ENCODE measurements around the gene POU2F2.

POU2F2 gene

DNA sequence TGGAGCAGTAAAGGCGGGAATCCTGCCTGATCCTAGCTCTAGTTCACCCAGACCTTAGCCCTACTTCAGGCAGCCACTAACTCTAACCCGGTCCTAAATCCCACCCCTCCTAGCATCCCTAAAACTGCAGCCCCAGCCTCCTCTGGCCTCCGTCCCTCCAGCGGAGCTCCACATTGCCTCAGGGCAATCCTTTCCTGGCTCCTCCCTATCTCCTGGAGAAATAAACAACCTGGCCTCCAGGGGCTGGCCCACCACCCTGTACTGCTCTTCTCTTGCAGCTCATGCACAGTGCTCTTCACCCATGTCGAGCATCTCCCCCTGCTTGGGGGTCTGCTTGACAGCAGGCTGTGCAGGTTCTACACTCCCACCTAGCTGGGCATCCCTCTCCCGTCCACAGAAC is 6.7 kb downstream of the POU2F2 start:
- Histone ChIP-seq H3K9ac (ENCODE audit: low read length) (no peak overlapping the region), H4K20me1 (ENCODE audit: low read depth, low read length) (no peaks in the 10 kb centered on the region), H3K4me3 (ENCODE audit: insufficient read depth, low read length, poor library complexity, severe bottlenecking) (no peak overlapping the region), H2AFZ (ENCODE audit: low read depth, low read length, severe bottlenecking) (no peak overlapping the region), H3K27me3 (ENCODE audit: low read length) (no peaks in the 10 kb centered on the region), H3K27ac (ENCODE audit: low read depth, low read length) (peak overlapping the region; percentile 96), H3K79me2 (ENCODE audit: insufficient read depth, low read length) (peaks cover 81% of the 10 kb centered on the region), H3F3A (ENCODE audit: insufficient read depth) (peaks cover 65% of the 10 kb centered on the region), H3K9me3 (ENCODE audit: insufficient read depth, low read length) (no peaks in the 10 kb centered on the region), H3K36me3 (ENCODE audit: low read length) (peaks cover 9% of the 10 kb centered on the region; the same call in 1 of the 2 replicates), H3K9me2 (replicated peaks; ENCODE audit: insufficient read depth, low read length) (no peaks in the 10 kb centered on the region), H3K4me2 (ENCODE audit: low read depth, low read length, poor library complexity, severe bottlenecking) (peak overlapping the region; percentile 49)
- no peak for TF ChIP-seq EZH2phosphoT487 (conservative IDR thresholded peaks at IDR 0.05; ENCODE audit: low read length)
- TF ChIP-seq, protein P1, sequence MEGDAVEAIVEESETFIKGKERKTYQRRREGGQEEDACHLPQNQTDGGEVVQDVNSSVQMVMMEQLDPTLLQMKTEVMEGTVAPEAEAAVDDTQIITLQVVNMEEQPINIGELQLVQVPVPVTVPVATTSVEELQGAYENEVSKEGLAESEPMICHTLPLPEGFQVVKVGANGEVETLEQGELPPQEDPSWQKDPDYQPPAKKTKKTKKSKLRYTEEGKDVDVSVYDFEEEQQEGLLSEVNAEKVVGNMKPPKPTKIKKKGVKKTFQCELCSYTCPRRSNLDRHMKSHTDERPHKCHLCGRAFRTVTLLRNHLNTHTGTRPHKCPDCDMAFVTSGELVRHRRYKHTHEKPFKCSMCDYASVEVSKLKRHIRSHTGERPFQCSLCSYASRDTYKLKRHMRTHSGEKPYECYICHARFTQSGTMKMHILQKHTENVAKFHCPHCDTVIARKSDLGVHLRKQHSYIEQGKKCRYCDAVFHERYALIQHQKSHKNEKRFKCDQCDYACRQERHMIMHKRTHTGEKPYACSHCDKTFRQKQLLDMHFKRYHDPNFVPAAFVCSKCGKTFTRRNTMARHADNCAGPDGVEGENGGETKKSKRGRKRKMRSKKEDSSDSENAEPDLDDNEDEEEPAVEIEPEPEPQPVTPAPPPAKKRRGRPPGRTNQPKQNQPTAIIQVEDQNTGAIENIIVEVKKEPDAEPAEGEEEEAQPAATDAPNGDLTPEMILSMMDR (IDR thresholded peaks at IDR 0.05; ENCODE audit: insufficient read depth, low read length, poor library complexity, severe bottlenecking), result no peak

DNA sequence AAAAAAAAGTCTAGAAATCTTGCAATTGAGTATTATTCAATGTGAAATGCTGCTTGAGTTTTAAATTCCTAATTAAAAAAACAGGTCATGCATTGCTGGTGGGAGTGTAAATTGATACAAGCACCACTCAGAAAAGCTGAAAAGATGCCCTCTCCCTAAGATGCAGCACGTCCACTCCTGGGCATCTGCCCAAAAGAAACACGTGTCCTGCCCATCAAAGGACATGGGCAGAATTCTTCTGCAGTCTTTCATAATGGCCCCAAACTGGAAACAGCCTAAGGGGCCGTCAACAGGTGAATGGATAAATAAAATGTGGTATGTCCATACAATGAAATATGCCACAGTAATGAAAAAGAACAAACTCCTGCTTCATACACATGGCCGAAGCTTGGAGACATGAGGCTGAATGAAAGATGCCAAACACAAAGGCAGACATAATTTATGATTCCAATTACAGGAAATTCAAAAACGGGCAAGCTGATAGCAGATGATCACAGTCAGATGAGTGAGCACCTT is 7.8 kb downstream of the POU2F2 start:
- Histone ChIP-seq H3K9ac (ENCODE audit: low read length) (no peak overlapping the region), H4K20me1 (ENCODE audit: low read depth, low read length) (no peaks in the 10 kb centered on the region), H3K4me3 (ENCODE audit: insufficient read depth, low read length, poor library complexity, severe bottlenecking) (no peak overlapping the region), H3K4me2 (ENCODE audit: low read depth, low read length, poor library complexity, severe bottlenecking) (peak overlapping the region; percentile 49), H3K36me3 (ENCODE audit: low read length) (peaks cover 10% of the 10 kb centered on the region; the same call in 1 of the 2 replicates), H2AFZ (ENCODE audit: low read depth, low read length, severe bottlenecking) (no peak overlapping the region), H3K27ac (ENCODE audit: low read depth, low read length) (peak overlapping the region; percentile 96), H3F3A (ENCODE audit: insufficient read depth) (peaks cover 66% of the 10 kb centered on the region), H3K9me2 (replicated peaks; ENCODE audit: insufficient read depth, low read length) (no peaks in the 10 kb centered on the region), H3K9me3 (ENCODE audit: insufficient read depth, low read length) (no peaks in the 10 kb centered on the region), H3K27me3 (ENCODE audit: low read length) (no peaks in the 10 kb centered on the region), H3K79me2 (ENCODE audit: insufficient read depth, low read length) (peaks cover 71% of the 10 kb centered on the region)
- TF ChIP-seq, protein P1 (IDR thresholded peaks at IDR 0.05; ENCODE audit: insufficient read depth, low read length, poor library complexity, severe bottlenecking), result no peak
- TF ChIP-seq EZH2phosphoT487 (conservative IDR thresholded peaks at IDR 0.05; ENCODE audit: low read length), result no peak

DNA sequence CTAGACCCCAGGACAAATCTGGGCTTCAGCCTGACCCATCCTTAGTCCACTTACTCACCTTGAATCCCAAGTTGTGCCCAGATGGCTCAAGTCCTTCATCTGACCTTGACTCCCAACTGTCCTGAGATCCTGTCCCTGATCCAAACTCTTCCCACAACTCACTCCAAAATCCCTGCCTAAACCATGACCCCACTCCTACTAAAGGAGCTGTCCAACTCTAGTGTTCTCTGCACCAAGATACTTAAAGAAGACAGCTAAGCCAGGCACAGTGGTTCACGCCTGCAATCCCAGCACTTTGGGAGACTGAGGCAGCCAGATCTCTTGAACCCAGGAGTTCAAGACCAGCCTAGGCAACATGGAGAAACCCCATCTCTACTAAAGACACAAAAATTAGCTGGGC is 8.5 kb downstream of the POU2F2 start:
- Histone ChIP-seq H3K9ac (ENCODE audit: low read length) (peak overlapping the region; percentile 58), H3K9me3 (ENCODE audit: insufficient read depth, low read length) (no peaks in the 10 kb centered on the region), H2AFZ (ENCODE audit: low read depth, low read length, severe bottlenecking) (no peak overlapping the region), H3K27me3 (ENCODE audit: low read length) (no peaks in the 10 kb centered on the region), H3F3A (ENCODE audit: insufficient read depth) (peaks cover 60% of the 10 kb centered on the region), H3K9me2 (replicated peaks; ENCODE audit: insufficient read depth, low read length) (no peaks in the 10 kb centered on the region), H3K4me2 (ENCODE audit: low read depth, low read length, poor library complexity, severe bottlenecking) (peak overlapping the region; percentile 49), H3K79me2 (ENCODE audit: insufficient read depth, low read length) (peaks cover 64% of the 10 kb centered on the region), H3K36me3 (ENCODE audit: low read length) (peaks cover 10% of the 10 kb centered on the region; the same call in 1 of the 2 replicates), H4K20me1 (ENCODE audit: low read depth, low read length) (no peaks in the 10 kb centered on the region), H3K27ac (ENCODE audit: low read depth, low read length) (peak overlapping the region; percentile 96), H3K4me3 (ENCODE audit: insufficient read depth, low read length, poor library complexity, severe bottlenecking) (peak overlapping the region; percentile 24)
- TF ChIP-seq EZH2phosphoT487 (conservative IDR thresholded peaks at IDR 0.05; ENCODE audit: low read length), result no peak
- TF ChIP-seq, protein P1 (IDR thresholded peaks at IDR 0.05; ENCODE audit: insufficient read depth, low read length, poor library complexity, severe bottlenecking), result no peak
